ENCODE results near the gene MRPL49. TPM values are rescaled to one million over a fixed set of nuclear protein-coding genes. Genes with fewer than 3 reads are reported as not detected.

MRPL49 gene
- polyA plus RNA-seq, 2 of the 4 experiments (the other 2 are of a cell fraction), result 55.5 to 65.5 TPM

DNA sequence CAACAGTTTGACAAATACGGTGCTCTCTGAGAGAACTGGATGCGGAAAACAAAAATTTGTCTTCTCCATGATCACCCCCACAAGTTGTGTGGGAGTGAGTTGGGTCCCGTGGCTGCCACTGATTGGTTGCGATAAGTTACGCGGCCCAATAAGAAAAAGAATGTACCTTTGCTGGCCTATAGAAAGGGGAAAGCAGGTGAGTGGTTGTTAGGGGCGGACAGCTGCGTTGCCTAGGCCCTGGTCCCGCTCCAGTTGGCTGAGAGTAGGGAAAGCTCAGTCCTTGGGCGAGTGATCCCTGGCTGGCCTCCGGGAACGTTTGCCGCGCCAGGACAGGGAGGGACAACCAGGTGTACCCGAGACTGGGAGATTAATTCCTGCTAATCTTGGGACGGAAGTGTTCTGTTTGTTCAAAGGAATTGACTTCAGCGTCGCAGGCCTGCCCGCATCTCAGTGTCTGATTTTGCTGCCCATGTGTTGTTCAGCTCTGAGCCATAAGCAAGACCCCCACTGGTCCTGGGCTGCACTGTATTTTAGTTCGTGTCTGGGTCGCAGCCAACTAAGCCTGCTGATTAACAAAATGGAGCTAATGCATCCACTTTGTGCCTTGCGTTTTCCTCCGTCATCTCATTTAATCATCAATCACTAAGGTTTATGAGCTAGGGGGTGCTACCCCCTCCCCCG, 13.0 kb downstream of the MRPL49 start:
- H3K4me1 ChIP-seq, result peaks cover 15% of the 10 kb centered on the region
- H3K4me2 ChIP-seq, result peak overlapping the region; percentile 100
- peak overlapping the region; percentile 89 for H3K4me3 ChIP-seq
- ATAC-seq (peak; percentile 90 to 93), DNase-seq (ENCODE audit: low read depth in 1 of 2, low spot score in 1 of 2) (peak; percentile 98 to 99), FAIRE-seq (peak; percentile 63)
- TF ChIP-seq TP53 (CRISPR knock-in tag; IDR thresholded peaks at IDR 0.05) (no peak), RFX5 (IDR thresholded peaks at IDR 0.05) (peak; percentile 92), CHD2 (IDR thresholded peaks at IDR 0.05; ENCODE audit: low read length, partially characterized antibody) (no peak), BCL3 (IDR thresholded peaks at IDR 0.05) (0 out of 3 replicates have a peak, but pooled peaks have one; percentile 13), ZSCAN20 (CRISPR knock-in tag; IDR thresholded peaks at IDR 0.05) (no peak), POLR2A (IDR thresholded peaks at IDR 0.05; ENCODE audit: low read length) (peak; percentile 88), EHF (CRISPR knock-in tag; IDR thresholded peaks at IDR 0.05) (0 out of 2 replicates have a peak, but pooled peaks have one; percentile 19), EHMT2 (IDR thresholded peaks at IDR 0.05; ENCODE audit: low read depth) (no peak), NFE2L2 (conservative IDR thresholded peaks at IDR 0.05; ENCODE audit: low read length) (no peak), NPAS2 (CRISPR knock-in tag; IDR thresholded peaks at IDR 0.05; ENCODE audit: borderline replicate concordance) (no peak), ZNF302 (CRISPR knock-in tag; IDR thresholded peaks at IDR 0.05) (no peak), HOXB5 (CRISPR knock-in tag; IDR thresholded peaks at IDR 0.05) (0 out of 2 replicates have a peak, but pooled peaks have one; percentile 16), CEBPB (IDR thresholded peaks at IDR 0.05) (no peak), HOXA7 (CRISPR knock-in tag; IDR thresholded peaks at IDR 0.05) (no peak), EP300 (IDR thresholded peaks at IDR 0.05) (no peak)
- TF ChIP-seq, protein P1, sequence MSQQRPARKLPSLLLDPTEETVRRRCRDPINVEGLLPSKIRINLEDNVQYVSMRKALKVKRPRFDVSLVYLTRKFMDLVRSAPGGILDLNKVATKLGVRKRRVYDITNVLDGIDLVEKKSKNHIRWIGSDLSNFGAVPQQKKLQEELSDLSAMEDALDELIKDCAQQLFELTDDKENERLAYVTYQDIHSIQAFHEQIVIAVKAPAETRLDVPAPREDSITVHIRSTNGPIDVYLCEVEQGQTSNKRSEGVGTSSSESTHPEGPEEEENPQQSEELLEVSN (IDR thresholded peaks at IDR 0.05; ENCODE audit: borderline replicate concordance, low read depth), result no peak; the same call in 1 of the 2 replicates
- WGBS (ENCODE audit: missing lambda C conversion rate), result 7% methylated on average over 24 of the region's 24 CpGs
- ChIA-PET POLR2A (interaction anchor here (0.8 to 3.0 kb wide), 15 partner anchors 9 to 198 kb away, joined by 3 to 37 read pairs (median 5); partner anchors contain the start of genes CAPN1, DPF2, FAU and MRPL49), CTCF (interaction anchor here (0.6 to 3.5 kb wide), 13 partner anchors 9 to 118 kb away, joined by 3 to 19 read pairs (median 3); partner anchors contain the start of gene ZNHIT2)
- peak overlapping the region; percentile 96 to 98 for H3K27ac ChIP-seq
- H3K9me3 ChIP-seq, result no peaks in the 10 kb centered on the region

GRCh38 chr11:65135633-65136145, 13.6 kb downstream of the MRPL49 start:
- H3K4me3 ChIP-seq, result peak overlapping the region; percentile 89
- ChIA-PET CTCF (interaction anchor here (0.6 to 3.5 kb wide), 13 partner anchors 13 to 117 kb away, joined by 3 to 19 read pairs (median 3); partner anchors contain the start of genes CAPN1 and ZNHIT2), POLR2A (interaction anchor here (0.8 to 3.0 kb wide), 14 partner anchors 9 to 198 kb away, joined by 3 to 37 read pairs (median 6); partner anchors contain the start of genes CAPN1, DPF2, FAU and MRPL49)
- no peak for FAIRE-seq
- TF ChIP-seq CBX8 (IDR thresholded peaks at IDR 0.05) (no peak), CBX2 (IDR thresholded peaks at IDR 0.05; ENCODE audit: borderline replicate concordance, low read depth) (no peak), POLR2A (IDR thresholded peaks at IDR 0.05; ENCODE audit: low read length) (no peak), MAZ (IDR thresholded peaks at IDR 0.05; ENCODE audit: borderline replicate concordance, low read depth, low read length) (no peak), RCOR1 (IDR thresholded peaks at IDR 0.05; ENCODE audit: low read depth, low read length) (no peak), FOSB (CRISPR knock-in tag; IDR thresholded peaks at IDR 0.05) (no peak), FOSL2 (IDR thresholded peaks at IDR 0.05) (no peak), FOSL2 (CRISPR knock-in tag; IDR thresholded peaks at IDR 0.05) (no peak), EP300 (IDR thresholded peaks at IDR 0.05) (no peak), CHD4 (IDR thresholded peaks at IDR 0.05; ENCODE audit: borderline replicate concordance) (no peak), HOXB5 (CRISPR knock-in tag; IDR thresholded peaks at IDR 0.05) (no peak), CHD2 (IDR thresholded peaks at IDR 0.05; ENCODE audit: low read length, partially characterized antibody) (no peak), NPAS2 (CRISPR knock-in tag; IDR thresholded peaks at IDR 0.05; ENCODE audit: borderline replicate concordance) (no peak), NR3C1 (IDR thresholded peaks at IDR 0.05) (no peak), ELK1 (IDR thresholded peaks at IDR 0.05; ENCODE audit: low read depth, low read length) (no peak)
- TF ChIP-seq, protein P1 (IDR thresholded peaks at IDR 0.05; ENCODE audit: borderline replicate concordance, low read depth), result no peak
- TF ChIP-seq, protein P2, sequence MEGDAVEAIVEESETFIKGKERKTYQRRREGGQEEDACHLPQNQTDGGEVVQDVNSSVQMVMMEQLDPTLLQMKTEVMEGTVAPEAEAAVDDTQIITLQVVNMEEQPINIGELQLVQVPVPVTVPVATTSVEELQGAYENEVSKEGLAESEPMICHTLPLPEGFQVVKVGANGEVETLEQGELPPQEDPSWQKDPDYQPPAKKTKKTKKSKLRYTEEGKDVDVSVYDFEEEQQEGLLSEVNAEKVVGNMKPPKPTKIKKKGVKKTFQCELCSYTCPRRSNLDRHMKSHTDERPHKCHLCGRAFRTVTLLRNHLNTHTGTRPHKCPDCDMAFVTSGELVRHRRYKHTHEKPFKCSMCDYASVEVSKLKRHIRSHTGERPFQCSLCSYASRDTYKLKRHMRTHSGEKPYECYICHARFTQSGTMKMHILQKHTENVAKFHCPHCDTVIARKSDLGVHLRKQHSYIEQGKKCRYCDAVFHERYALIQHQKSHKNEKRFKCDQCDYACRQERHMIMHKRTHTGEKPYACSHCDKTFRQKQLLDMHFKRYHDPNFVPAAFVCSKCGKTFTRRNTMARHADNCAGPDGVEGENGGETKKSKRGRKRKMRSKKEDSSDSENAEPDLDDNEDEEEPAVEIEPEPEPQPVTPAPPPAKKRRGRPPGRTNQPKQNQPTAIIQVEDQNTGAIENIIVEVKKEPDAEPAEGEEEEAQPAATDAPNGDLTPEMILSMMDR (IDR thresholded peaks at IDR 0.05), result no peak
- 79% methylated on average over 11 of the region's 11 CpGs for WGBS (ENCODE audit: missing lambda C conversion rate)
- DNase-seq (ENCODE audit: low read depth in 1 of 2, low spot score in 1 of 2), result no peak
- H3K9me3 ChIP-seq, result no peaks in the 10 kb centered on the region
- H3K4me2 ChIP-seq, result peak overlapping the region; percentile 87
- H3K4me1 ChIP-seq, result peaks cover 15% of the 10 kb centered on the region
- no peak for ATAC-seq
- peak overlapping the region; percentile 96 to 98 for H3K27ac ChIP-seq
